ENCODE measurements around the gene FHL3. TPM values are rescaled to one million over a fixed set of nuclear protein-coding genes. Genes with fewer than 3 reads are reported as not detected.

FHL3 gene
- total and polyA plus RNA-seq, 9 of the 15 experiments (the other 6 are each of a cell fraction or from before 2014, with no cell fraction given): 6.1 to 144 (median 34.1) TPM

DNA sequence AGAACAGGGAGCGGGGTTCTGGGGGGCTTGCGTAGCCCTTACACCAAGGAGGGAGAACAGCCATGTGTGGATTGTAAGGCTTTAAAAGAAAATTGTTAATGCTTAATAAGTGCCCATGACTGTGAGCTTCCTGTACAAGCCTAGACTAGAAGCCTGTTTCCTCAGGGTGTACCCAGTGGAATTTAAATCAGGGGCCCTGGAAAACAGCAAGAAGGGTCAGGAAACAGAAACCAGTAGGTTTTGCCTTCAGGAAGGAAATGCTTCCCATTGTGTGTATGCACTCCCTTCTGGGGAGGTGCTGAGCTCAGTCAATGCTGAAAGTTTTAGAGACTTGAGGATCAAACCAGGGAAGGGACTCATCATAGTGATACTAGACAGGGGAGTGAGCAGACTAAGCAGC lies 19.9 kb upstream of the FHL3 start:
- peaks cover 3% of the 10 kb centered on the region; the same call in 2 of the 3 replicates for H3K79me2 ChIP-seq (ENCODE audit: control insufficient read depth, insufficient read depth, low read length)
- BruUV-seq (replicated peaks): no TSS peak
- ATAC-seq (no peak), DNase-seq (ENCODE audit: extremely low read depth in 1 of 4, low spot score in 3 of 4) (no peak), FAIRE-seq (no peak)
- 94% methylated on average over 2 of the region's 2 CpGs for WGBS (ENCODE audit: insufficient coverage, low coverage, missing lambda C conversion rate)
- no peak overlapping the region for H2AFZ ChIP-seq (ENCODE audit: low read depth, low read length)
- H3K4me3 ChIP-seq: no peak overlapping the region
- H3K9me1 ChIP-seq (ENCODE audit: control insufficient read depth, insufficient read depth, low read length): no peaks in the 10 kb centered on the region
- no peaks in the 10 kb centered on the region for H3K9me3 ChIP-seq (replicated peaks; ENCODE audit: control insufficient read depth, insufficient read depth, low read depth, low read length)
- no peaks in the 10 kb centered on the region for H3K27me3 ChIP-seq (ENCODE audit: control insufficient read depth in 2 of 2, insufficient read depth in 2 of 2, low read length in 2 of 2)
- H3K4me2 ChIP-seq (ENCODE audit: insufficient read depth, low read length): no peak overlapping the region
- ChIA-PET CTCF (ENCODE audit: low intra/inter-chr PET ratio) (no interaction called here), POLR2A (interaction anchor here (0.6 to 7.5 kb wide), 5 partner anchors 9 to 108 kb away, joined by 3 to 71 read pairs (median 3); partner anchors contain the start of gene UTP11)
- no peak overlapping the region for H3K27ac ChIP-seq (ENCODE audit: extremely low read depth, low read depth, low read length)
- H4K20me1 ChIP-seq (replicated peaks; ENCODE audit: control insufficient read depth, insufficient read depth, low read length): peaks cover 21% of the 10 kb centered on the region
- no peak for TF ChIP-seq SIX5 (IDR thresholded peaks at IDR 0.05; ENCODE audit: borderline replicate concordance in 1 of 2, insufficient read depth in 1 of 2, low read depth in 1 of 2, low read length in 2 of 2)
- no peak for TF ChIP-seq ZNF41 (CRISPR knock-in tag; conservative IDR thresholded peaks at IDR 0.05)
- 0 out of 2 replicates have a peak, but pooled peaks have one; percentile 13 for TF ChIP-seq POLR2AphosphoS2 (IDR thresholded peaks at IDR 0.05; ENCODE audit: low read length)
- H3K9ac ChIP-seq (ENCODE audit: insufficient read depth in 1 of 2, low read depth in 2 of 2, low read length in 2 of 2): no peak overlapping the region
- in situ Hi-C loops (cut with MboI): loop anchor here (25.0 kb wide), 1 partner anchor 562 kb away; no protein-coding TSS in a partner anchor
- intact Hi-C loops (cut with micrococcal nuclease): no loop called here
- peaks cover 8 to 20% of the 10 kb centered on the region in 2 experiments; a peak in 3 of 5 replicates for H3K4me1 ChIP-seq (replicated peaks in 1 of 2; ENCODE audit: control insufficient read depth in 2 of 2, insufficient read depth in 2 of 2, low read length in 2 of 2)
- H3K36me3 ChIP-seq (ENCODE audit: control insufficient read depth, insufficient read depth, low read length): peaks cover 71% of the 10 kb centered on the region

DNA sequence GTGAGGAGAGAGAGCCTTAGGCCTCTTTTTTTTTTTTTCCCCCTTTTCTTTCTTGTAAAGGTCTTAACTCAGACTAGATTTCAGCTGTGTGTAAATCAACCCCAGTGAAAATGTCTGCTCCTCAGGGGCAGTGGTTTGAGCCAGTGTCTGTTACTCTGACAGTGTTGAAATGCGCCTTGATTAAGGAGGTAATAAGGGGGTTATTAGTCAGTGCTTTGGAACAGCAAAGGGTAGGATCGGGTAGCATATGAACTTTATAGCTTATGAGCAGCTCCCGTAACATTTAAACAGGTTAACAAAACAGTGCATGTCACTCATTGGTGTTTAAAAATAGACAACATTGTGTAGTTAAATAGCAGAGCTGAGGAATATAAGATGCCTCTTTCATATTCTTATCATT lies 17.5 kb upstream of the FHL3 start:
- H3K9ac ChIP-seq (ENCODE audit: insufficient read depth in 1 of 2, low read depth in 2 of 2, low read length in 2 of 2): no peak overlapping the region
- no peak overlapping the region for H3K4me3 ChIP-seq
- H3K9me1 ChIP-seq (ENCODE audit: control insufficient read depth, insufficient read depth, low read length): no peaks in the 10 kb centered on the region
- FAIRE-seq: no peak
- no peak overlapping the region for H3K4me2 ChIP-seq (ENCODE audit: insufficient read depth, low read length)
- no peaks in the 10 kb centered on the region for H3K27me3 ChIP-seq (ENCODE audit: control insufficient read depth in 2 of 2, insufficient read depth in 2 of 2, low read length in 2 of 2)
- H4K20me1 ChIP-seq (replicated peaks; ENCODE audit: control insufficient read depth, insufficient read depth, low read length): peaks cover 7% of the 10 kb centered on the region; the same call in 1 of the 2 replicates
- in situ Hi-C loops (cut with MboI) (no loop called here), intact Hi-C loops (cut with micrococcal nuclease) (no loop called here)
- no peak for ATAC-seq
- BruUV-seq (replicated peaks): no TSS peak
- no peaks in the 10 kb centered on the region for H3K9me3 ChIP-seq (replicated peaks; ENCODE audit: control insufficient read depth, insufficient read depth, low read depth, low read length)
- no peak for DNase-seq (ENCODE audit: extremely low read depth in 1 of 4, low spot score in 3 of 4)
- H3K27ac ChIP-seq (ENCODE audit: extremely low read depth, low read depth, low read length): no peak overlapping the region
- WGBS (ENCODE audit: insufficient coverage, low coverage, missing lambda C conversion rate): 95% methylated on average over 3 of the region's 3 CpGs
- TF ChIP-seq ILF3 (IDR thresholded peaks at IDR 0.05; ENCODE audit: borderline replicate concordance) (no peak), ELF4 (CRISPR knock-in tag; IDR thresholded peaks at IDR 0.05) (no peak), ZNF431 (CRISPR knock-in tag; IDR thresholded peaks at IDR 0.05) (no peak)
- H3K79me2 ChIP-seq (ENCODE audit: control insufficient read depth, insufficient read depth, low read length): peaks cover 16% of the 10 kb centered on the region
- peaks cover 0 to 5% of the 10 kb centered on the region in 2 experiments; a peak in 2 of 5 replicates for H3K4me1 ChIP-seq (replicated peaks in 1 of 2; ENCODE audit: control insufficient read depth in 2 of 2, insufficient read depth in 2 of 2, low read length in 2 of 2)
- ChIA-PET CTCF (ENCODE audit: low intra/inter-chr PET ratio) (no interaction called here), POLR2A (interaction anchor here (0.6 to 7.5 kb wide), 4 partner anchors 11 to 91 kb away, joined by 3 to 71 read pairs (median 4); partner anchors contain the start of gene UTP11)
- H2AFZ ChIP-seq (ENCODE audit: low read depth, low read length): no peak overlapping the region
- H3K36me3 ChIP-seq (ENCODE audit: control insufficient read depth, insufficient read depth, low read length): peaks cover 94% of the 10 kb centered on the region
